IPS-NIHi7 (cell line): ENCODE measurements around the gene COG7.
"Not testable (repeated sequence)": the region's sequence is repeated elsewhere in the genome, so short reads cannot be mapped to it uniquely, and the experiment has no call there.

ENCODE experiments used
- DNase-seq: peaks from one replicate; pipeline ENCODE4 v3.0.0; 2012; ENCODE audit warnings: mixed read lengths; ENCODE audit errors: extremely low spot score

Gene COG7

DNA sequence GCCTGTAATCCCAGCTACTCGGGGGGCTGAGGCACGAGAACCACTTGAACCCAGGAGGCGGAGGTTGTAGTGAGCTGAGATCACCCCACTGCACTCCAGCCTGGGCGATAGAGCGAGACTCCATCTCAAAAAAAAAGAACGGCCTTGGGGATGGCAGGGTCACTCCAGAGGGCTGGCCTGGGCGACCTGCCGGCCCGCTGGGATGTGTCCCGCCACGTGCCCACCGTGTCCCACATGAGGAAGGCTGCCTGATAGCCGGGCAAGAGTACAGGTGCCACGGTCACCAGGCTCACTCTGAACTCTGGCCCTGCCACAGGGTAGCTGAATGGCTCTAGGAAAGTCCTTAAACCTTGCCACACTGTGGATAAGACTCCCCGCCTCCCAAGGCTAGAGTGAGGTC lies 67.5 kb downstream of the COG7 start:
- no peak for DNase-seq

DNA sequence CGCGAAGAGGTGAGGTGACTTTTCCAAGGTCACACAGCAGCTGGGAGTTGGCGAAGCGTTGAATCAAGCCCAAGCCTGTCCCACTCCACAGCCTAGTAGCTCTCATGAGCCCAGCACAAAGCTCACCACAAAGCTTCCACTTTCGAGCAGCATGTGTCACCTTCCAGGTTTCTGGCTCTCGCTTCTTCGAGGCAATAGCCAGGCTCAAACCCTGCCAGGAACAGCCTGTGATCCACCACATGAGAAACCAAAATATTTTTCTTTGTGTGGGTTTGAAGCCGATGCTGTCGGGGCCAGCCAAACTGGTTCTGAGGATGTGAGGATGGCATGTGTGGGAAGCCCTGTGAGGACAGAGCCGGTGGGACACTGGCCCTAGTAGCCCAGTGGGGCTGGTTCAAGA lies 68.1 kb downstream of the COG7 start:
- DNase-seq, result no peak

DNA sequence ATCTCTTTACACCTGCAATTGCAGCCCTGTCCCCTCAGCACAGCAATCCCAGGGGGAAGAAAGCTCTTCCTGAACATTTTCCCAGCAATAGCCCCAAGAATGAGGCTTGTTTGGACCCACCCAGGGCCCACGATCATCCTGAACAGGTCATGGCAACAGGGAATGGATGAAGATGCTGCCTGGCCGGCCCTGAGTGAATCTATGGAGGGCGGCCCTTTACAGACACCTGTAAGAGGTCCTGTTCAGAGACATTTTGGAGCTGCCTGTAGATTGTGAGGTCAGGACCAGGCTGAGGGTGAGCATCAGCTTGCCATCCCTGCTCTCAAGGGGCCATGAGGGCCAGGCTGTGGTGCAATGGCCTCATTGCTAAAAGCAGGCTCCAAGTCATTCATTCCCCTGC lies 69.1 kb downstream of the COG7 start:
- no peak for DNase-seq

DNA sequence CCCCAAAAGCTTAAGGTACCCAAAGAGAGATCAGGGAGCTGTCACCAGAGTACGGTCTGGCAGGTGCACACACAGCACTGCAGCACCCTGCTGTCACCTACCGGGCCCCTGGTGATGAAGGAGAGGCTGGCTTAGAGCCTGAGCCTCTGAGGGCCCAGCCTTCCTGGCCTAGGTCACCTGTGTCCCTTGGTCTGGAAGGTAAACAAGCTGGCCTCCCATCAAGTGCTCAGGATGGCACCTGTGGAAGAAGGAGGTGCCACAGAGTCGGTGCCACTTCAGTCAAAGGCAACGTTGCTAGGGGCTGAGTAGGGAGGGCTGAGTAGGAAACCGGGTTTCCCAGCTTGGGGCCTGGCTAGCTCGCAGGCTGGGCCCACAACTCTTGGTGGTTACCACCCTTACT lies 70.7 kb downstream of the COG7 start:
- no peak for DNase-seq

DNA sequence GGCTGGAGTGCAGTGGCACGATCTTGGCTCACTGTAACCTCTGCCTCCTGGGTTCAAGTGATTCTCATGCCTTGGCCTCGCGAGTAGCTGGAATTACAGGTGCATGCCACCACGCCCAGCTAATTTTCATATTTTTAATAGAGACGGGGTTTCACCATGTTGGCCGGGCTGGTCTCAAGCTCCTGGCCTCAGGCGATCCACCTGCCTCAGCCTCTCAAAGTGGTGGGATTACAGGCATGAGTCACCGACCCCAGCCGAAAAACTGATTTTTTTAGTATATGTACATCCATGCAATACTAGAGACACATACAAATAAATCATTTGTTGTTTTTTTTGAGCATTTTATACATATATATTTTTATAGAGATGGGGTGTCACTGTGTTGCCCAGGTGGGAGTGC lies 71.3 kb downstream of the COG7 start:
- DNase-seq, result not testable (repeated sequence)

DNA sequence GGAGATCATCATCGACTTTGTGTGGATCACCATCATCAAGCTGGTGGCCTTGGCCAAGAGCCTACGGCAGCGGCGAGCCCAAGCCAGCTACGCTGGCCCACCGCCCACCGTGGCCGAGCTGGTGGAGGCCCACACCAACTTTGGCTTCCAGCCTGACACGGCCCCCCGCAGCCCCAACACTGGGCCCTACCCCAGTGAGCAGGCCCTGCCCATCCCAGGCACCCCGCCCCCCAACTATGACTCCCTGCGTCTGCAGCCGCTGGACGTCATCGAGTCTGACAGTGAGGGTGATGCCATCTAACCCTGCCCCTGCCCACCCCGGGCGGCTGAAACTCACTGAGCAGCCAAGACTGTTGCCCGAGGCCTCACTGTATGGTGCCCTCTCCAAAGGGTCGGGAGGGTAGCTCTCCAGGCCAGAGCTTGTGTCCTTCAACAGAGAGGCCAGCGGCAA lies 72.5 kb downstream of the COG7 start:
- DNase-seq, result no peak

DNA sequence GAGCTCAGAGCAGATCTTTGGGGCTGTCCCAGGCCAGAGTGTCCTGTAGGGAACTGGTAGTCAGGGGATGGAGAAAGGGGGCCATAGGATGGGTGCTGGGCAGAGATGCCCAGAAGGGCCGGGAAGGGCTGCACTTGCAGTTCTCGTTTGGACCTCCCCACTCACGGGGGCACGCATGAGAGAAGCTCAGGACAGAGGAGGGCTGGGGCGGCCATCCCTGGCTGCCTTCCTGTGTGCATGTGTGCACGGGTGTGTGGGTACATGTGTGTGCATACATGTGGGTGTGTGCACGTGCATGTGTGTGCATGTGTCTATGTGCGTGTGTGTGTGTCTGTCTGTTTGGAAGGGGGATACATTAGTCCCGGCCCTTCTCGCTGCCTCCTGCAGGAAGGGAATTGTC lies 73.3 kb downstream of the COG7 start:
- no peak for DNase-seq

DNA sequence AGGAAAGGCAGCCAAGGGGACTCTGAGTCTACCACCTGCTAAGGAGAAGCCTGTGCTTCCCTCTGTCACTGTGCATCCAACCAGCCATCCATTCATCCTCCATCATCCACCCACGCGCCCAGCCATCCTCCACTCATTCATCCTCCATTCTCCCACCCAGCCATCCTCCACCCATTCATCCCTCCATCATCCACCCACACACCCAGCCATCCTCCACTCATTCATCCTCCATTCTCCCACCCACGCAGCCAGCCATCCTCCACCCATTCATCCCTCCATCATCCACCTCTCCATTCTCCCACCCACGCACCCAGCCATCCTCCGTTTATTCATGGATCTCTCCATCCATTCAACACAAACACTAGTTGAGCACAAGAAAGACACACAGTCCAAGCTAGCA lies 74.1 kb downstream of the COG7 start:
- DNase-seq, result no peak

DNA sequence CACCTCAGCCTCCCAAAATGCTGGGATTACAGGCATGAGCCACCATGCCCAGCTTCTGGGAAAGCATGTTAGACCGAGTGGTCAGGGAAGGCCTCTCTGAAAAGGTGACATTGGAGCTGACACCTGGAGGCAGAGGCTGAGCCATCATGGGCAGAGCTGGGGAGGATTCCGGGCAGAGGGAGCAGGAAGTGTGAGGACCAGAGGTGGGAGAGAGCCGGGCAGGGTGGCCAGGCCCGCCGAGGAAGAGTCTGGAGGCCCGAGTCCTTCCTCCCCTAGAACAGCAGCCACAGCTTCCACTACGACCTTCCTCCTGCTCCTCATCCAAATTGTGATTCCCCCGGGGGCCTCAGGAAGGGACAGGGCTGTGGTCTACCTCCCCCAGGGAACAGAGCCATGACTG lies 74.7 kb downstream of the COG7 start:
- DNase-seq, result no peak

DNA sequence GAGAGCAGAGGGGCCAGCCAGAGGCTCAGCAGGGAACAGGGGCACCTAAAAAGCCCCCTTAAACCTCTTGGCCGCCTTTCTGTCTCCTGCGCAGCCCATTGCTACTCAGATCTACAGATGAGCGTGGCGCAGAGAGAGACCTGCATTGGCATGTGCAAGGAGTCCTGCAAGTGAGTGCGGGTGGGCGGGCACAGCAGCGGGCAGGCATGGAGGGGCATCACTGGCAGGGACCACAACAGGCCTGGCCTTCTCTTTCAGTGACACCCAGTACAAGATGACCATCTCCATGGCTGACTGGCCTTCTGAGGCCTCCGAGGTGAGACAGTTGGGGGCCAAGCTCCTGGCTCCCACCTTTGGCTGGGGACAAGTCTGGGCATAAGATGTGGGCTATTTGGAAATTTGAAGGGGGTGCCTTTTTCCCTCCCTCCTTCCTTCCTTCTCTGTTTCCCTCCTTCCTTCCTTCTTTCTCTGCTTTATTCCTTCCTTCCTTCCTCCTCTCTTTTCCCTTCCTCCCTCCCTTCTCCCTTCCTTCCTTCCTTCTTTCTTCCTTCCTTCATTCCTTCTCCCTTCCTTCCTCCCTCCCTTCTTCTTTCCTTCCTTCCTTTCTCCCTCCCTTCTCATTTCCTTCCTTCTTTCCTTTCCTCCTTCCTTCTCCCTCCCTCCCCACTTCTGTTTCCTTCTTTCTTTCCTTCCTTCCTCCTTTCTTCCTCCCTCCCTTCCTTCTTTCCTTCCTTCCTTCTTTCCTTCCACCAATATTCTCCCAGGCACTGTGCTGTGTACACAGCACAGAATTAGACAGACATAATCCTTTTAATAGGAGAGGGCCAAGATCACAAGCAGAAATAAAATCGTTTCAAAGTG lies 75.7 kb downstream of the COG7 start:
- no peak for DNase-seq

DNA sequence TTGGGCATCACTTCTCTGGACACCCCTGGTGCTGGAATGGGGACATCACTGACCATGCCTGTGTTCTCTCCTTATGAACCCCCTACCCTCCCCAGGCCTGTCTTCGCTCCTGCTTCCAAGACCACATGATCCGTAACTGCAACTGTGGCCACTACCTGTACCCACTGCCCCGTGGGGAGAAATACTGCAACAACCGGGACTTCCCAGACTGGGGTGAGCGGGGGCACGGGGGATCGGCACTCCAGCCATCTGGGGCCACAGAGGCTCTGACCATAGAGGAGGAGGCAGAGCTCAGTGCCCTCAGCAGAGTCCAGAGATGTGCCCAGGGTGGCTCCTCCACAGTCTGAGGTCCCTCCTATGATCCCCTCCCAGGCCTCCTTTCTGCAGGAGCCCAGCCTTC lies 77.3 kb downstream of the COG7 start:
- DNase-seq, result no peak

DNA sequence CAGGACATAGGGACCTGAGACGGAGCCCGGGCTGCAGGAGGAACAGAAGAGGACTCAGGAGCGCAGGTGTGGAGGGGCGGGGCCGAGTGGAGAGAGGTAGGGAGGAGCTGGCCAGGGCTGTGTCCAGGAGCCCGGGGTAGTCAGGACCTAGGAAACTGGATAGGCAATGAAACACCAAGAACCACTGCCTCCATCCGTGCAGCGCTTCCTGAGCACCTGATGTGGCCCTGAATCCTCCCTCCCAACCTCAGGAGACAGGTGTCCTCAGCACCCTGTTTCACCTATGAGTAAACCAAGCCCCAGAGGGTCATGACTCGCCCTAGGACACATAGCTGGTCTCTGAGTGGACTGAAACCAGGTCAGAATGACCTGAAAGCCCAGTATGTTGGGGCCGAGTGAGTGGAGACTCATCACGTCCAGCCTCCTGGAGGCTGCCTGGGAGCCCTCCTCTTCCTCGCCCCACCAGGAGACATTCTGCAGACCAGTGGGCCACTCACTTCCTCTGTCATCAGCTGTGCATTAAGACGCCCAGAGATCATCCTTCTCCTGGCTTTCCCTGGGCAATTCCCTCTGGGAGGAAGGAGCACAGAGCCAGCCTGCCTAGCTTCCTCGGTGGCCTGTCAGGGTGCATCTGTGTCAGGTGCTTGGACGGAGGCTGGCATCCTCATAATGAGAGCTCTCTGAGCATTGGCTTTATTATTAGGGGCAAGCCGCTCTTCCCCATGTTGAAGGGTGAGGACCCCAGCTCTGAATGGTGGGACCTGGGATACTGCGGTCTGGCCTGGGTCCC lies 78.1 kb downstream of the COG7 start:
- DNase-seq, result no peak

DNA sequence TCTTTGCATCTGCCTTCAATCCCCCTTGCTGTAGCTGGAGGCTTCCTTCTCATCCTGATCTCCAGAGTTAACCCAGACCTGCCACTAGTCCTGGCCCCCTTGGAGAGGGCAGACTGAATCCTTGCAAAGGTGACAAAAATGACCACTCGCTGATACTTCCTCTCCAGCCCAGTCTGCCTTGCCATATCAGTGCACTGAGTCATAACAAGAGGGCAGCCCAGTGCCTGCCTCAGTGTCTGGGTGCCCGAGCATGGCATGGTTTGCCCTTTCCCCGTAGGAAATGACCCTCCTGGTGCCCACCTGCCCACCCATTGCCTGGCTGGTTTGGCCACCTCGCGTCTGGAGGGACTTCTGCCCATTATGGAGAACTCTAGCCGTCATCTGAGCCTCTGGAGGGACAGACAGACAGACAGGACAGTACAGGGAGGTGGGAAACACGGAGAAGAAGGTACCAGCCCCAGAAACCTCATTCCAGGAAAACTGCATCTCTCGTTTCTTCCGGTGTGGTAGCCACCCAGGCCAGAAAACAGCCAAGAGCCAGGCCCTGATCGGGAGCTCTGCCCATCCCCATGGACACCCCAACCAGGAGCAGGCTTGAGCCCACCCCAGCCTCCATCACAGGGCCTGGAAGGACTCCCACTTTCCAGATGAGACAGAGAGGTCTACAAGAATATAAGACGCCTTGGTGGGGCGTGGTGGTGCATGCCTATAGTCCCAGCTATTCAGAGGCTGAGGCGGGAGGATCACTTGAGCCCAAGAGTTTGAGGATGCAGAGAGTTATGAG lies 79.4 kb downstream of the COG7 start:
- no peak for DNase-seq

DNA sequence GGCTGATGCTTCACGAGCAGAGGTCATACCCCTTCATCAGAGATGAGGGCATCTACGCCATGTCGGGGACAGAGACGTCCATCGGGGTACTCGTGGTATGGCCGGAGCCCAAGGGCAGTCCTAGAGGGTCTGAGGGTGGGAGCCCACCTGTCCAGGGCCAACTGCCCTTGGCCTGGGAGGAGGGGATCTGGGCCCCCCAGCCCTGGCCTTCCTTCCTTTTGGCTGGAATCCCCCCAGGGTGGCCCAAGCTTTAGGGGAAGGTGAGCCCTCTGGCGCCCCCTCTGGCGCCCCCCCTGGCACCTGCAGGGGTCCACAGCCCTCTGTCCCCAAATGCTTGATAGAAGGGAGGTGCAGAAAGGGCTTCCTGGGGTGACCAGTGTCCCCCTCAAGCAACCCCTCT lies 81.6 kb downstream of the COG7 start:
- no peak for DNase-seq

DNA sequence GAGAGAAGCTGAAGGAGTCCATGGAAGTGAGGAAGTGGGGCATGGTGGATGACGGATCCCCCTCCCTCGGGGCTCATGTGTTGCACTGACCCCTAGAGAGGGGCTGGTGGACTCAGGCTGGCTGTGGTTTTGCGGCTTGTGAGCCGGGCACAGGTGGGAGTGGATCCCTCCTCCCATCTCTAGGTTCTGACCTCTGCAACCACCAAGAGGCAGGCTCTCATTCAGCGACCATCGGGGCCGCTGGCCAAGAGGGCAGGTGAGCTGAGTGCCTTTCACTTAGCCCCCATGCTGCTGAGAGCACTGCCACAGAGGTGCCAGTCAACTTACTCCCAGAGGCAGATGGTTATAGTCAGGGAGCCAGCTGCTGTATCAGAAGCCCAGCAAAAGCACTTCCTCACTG lies 83.6 kb downstream of the COG7 start:
- DNase-seq, result no peak

DNA sequence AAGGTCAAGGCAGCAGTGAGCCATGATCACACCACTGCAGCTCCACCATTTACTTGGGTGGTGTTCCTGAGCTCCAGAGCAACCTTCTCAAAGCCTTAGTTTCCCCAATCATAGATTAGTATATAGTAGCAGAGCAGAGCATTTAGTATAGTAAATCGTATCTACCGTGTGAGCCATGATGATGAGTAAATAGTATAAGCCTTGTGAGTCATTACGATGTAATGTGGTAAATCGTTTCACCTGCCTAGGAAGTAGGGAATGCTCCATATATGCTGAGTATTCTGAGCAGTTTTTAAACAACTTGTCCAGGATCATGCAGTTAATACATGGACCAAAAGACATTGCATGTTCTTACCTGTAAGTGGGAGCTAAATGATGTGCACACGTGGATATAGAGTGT lies 84.5 kb downstream of the COG7 start:
- DNase-seq, result no peak

DNA sequence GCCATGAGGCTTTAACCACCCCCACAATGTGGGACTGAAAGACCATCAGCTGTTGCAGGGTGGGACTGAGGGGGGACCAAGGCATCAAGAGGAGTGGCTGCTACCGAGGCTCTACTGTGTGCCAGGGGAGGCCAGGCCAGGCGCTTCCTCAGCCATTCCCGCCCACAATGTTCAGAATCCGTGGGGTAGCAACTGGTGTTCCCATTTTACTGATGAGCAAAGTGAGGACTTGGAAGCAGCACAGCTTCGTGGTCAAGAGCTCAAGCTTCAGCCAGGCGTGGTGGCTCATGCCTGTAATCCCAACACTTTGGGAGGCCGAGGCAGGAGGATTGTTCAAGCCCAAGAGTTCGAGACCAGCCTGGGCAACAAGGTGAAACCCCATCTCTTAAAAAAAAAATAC lies 85.0 kb downstream of the COG7 start:
- DNase-seq, result no peak

DNA sequence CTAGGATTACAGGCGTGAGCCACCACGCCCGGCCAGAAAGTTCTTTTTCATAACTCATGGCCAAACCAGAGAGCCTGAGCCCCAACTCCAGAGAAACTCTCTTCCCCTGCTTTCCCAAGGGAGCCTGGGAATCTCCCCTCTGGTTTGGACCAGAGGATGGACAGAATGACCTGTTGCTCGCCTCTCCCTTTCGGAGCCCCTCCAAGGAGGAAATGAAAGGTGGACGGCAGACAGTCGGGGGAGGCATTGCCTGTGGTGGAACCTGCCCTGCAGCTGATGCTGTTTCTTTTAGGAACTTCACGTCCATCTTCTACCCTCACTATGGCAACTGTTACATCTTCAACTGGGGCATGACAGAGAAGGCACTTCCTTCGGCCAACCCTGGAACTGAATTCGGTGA lies 85.4 kb downstream of the COG7 start:
- DNase-seq, result no peak

DNA sequence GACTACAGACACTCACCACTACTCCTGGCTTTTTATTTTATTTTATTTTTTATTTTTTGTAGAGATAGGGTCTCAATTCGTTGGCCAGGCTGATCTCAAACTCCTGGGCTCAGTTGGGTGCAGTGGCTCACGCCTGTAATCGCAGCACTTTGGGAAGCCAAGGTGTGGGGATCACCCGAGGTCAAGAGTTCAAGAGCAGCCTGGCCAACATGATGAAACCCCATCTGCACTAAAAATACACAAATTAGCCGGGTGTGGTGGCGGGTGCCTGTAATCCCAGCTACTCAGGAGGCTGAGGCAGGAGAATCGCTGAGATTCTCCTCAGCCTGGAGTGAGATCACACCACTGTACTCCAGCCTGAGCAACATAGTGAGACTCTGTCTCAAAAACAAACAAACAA lies 86.6 kb downstream of the COG7 start:
- DNase-seq, result not testable (repeated sequence)

DNA sequence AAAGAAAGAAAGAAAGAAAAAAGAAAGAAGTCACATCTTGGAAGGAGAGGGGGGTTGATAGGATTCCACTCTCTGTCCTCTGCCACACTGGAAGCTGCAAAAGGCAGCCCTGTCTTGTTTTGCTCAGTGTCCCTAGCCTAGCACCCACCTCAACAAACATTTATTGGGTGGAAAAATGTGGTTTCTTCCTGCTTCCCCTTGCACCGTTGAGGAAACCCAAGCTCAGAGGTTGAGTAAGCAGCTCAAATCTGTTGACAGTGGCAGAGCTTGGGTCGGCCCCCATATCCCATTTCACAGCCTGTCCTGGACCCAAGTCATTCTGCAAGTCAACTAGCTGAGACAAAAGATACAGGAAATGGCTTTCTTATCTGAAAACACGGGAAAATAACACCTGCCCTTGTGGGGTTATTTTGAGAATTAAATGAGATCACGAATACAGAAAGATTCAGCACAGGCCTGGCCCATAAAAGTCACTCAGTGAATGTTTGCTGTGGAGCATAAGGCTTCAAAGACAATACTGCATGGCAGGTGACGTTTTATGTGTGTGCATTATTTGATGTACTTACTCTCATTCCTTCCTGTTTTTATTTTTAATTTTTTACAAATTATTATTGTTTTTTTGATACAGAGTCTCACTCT lies 87.3 kb downstream of the COG7 start:
- no peak for DNase-seq

DNA sequence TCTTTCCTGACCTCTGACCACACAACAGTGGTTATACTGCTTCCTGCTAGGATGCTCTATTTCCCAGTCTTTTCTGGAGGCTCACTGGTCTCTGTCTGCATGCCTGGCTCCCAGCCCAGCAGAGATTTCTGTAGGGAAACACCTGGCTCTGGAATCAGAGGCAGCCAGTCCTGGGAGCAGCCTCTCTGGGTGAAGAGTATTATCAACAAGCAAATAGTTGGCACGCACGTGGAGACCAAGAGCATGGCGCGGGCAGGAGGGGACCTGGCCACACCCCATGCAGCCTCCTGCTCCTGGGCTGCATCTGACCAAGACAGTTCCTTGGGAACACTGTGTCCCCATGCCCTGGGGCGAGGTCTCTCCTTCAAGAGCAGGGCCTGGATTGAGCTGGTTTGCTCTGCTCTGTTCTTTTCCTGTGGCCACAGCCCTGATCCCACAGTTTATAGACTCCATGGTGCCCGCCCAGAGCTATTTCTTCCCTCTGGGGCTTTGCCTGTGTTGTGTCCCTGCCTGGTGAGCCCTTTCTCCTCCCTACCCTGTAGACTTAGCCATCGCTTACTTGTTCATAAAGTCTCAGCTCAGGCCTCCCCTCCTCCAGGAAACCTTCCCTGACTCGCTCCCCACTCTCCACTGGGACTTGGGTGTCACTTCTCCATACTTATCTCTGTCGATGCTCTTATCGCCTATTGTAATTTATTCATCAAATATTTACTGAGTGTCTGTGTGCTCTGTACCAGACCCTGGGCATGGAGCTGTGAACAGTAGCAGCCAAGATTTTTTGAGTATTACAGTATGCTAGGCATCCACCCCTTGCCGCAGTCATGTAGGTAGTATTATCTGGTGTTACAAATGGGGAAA lies 90.3 kb downstream of the COG7 start:
- no peak for DNase-seq
